CD4-positive, alpha-beta T cell treated with Interleukin-4 for 1 hour (primary cell): ENCODE data around the gene EPB42.
"Not testable (repeated sequence)": the region's sequence is repeated elsewhere in the genome, so short reads cannot be mapped to it uniquely, and the experiment has no call there.

Experiments used
- DNase-seq, 2 donors: peaks; one replicate each; pipeline ENCODE4 v3.0.0-alpha.2; 2020 to 2022

Gene EPB42

GRCh38 chr15:43184407-43185124 is 36.3 kb downstream of the EPB42 start:
- DNase-seq = no peak

- no peak for DNase-seq
These were observed 37.5 kb downstream of the EPB42 start for GRCh38 chr15:43183270-43183669.

DNA sequence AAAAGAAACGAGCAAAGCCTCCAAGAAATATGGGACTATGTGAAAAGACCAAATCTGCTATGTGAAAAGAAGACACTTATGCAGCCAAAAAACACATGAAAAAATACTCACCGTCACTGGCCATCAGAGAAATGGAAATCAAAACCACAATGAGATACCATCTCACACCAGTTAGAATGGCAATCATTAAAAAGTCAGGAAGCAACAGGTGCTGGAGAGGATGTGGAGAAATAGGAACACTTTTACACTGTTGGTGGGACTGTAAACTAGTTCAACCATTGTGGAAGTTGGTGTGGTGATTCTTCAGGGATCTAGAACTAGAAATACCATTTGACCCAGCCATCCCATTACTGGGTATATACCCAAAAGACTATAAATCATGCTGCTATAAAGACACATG is 43.7 kb downstream of the EPB42 start:
- DNase-seq = not testable (repeated sequence)

GRCh38 chr15:43175656-43176309 is 45.0 kb downstream of the EPB42 start:
- not testable (repeated sequence) for DNase-seq

- DNase-seq = no peak
These were observed 50.9 kb downstream of the EPB42 start for GRCh38 chr15:43169888-43170287.

GRCh38 chr15:43168192-43169107 is 52.4 kb downstream of the EPB42 start:
- DNase-seq = no peak

- not testable (repeated sequence) for DNase-seq
These were observed 53.6 kb downstream of the EPB42 start for GRCh38 chr15:43167261-43167660.

DNA sequence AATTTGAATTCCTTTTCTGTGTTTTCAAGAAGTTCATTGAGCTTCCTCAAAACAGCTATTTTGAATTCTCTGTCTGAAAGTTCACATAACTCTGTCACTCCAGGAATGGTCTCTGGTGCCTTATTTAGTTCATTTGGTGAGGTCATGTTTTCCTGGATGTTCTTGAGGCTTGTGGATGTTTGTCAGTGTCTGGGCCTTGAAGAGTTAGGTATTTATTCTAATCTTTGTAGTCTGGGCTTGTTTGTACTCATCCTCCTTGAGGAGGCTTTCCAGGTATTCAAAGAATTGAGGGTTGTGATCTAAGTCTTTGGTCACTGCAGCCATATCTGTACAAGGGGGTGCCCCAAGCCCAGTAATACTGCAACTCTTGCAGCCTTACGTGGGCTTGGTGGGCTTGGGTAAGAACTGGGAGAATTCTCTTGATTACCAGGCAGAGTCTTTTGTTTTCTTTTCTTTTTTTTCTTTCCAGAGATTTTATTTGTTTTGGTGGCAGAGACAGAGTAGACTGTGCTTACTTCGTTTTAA is 55.0 kb downstream of the EPB42 start:
- DNase-seq = no peak

DNA sequence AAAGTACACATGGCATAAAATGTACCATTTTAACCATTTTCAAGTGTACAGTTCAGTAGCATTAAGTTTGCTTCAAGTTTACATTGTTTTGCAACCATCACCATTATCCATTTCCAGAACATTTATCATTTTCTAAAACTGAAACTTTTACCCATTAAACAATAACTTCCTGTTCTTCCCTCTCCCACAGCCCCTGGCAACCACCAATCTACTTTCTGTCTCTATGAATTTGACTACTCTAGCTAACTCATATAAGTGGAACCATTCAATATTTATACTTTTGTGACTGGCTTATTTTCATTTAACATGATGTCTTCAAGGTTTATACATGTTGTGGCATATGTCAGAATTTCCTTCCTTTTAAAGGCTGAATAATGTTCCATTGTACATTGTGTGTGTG is 67.5 kb downstream of the EPB42 start:
- DNase-seq = no peak

DNA sequence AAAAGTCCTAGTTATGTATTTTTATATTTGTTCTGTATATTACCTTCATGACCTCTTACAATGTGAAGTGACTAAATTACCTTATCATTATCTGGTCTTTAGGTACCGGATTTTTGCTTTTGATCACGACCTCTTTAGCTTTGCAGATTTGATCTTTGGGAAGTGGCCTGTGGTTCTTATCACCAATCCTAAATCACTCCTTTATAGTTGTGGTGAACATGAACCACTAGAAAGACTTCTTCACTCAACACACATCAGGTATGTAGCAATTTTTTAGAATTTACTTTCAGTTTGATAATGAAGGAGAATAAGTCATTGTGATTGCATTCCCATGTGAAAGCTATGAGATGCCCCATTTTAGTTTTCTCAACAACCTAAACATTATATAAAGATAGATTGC is 69.1 kb downstream of the EPB42 start:
- peak in 1 of 2 donors; percentile 69 for DNase-seq

GRCh38 chr15:43150191-43150929 is 70.5 kb downstream of the EPB42 start:
- no peak for DNase-seq
